Muscle of leg (tissue), 11 donors: Measurements from ENCODE around the gene TXNDC5. TPM values are rescaled to one million over a fixed set of nuclear protein-coding genes. Genes with fewer than 3 reads are reported as not detected.

Experiments used
- DNase-seq: peaks from one replicate; pipeline ENCODE4 v3.0.0; 2013
- H3K27ac ChIP-seq: one replicate; pipeline ENCODE4 v1.5.1; 2013; ENCODE audit warnings: mild to moderate bottlenecking, low read length, control low read depth
- H3K27me3 ChIP-seq: one replicate; pipeline ENCODE4 v1.6.1; 2013; ENCODE audit warnings: low read length; ENCODE audit not compliant: control insufficient read depth, insufficient read depth
- H3K36me3 ChIP-seq: one replicate; pipeline ENCODE4 v1.6.1; 2013; ENCODE audit warnings: low read length; ENCODE audit not compliant: control insufficient read depth, insufficient read depth
- H3K4me1 ChIP-seq: one replicate; pipeline ENCODE4 v1.6.1; 2013; ENCODE audit warnings: low read length; ENCODE audit not compliant: control insufficient read depth, insufficient read depth
- H3K4me3 ChIP-seq: one replicate; pipeline ENCODE4 v1.5.1; 2013; ENCODE audit warnings: low read length, control low read depth
- H3K9me3 ChIP-seq: replicated peaks from 2 replicates; pipeline ENCODE4 v1.6.1; 2013; ENCODE audit warnings: low read depth, low read length; ENCODE audit not compliant: control insufficient read depth
- WGBS: methylation state at CpG from one replicate; pipeline ENCODE4 v1.1.5; 2013; ENCODE audit warnings: missing lambda C conversion rate; ENCODE audit not compliant: insufficient coverage; 5-methylcytosine and 5-hydroxymethylcytosine counted together
- polyA plus RNA-seq, 8 donors: library from polyadenylated mRNA; unstranded; fragments of 120-200 nt; gene quantifications; one replicate each; pipeline versions ENCODE4 v1.2.1 to v1.2.3, GENCODE V29; 2013; ENCODE audit warnings: inconsistent platforms in 1 of 8, low replicate concordance in 1 of 8; ENCODE audit not compliant: insufficient read length in 8 of 8, insufficient read depth in 1 of 8
- total RNA-seq: library from RNA; stranded (reverse); fragments of 120-200 nt; gene quantifications from one replicate; pipeline ENCODE4 v1.2.4, GENCODE V29; 2013

The TXNDC5 gene
- total and polyA plus RNA-seq, 9 donors: 90.0 to 178 (median 121) TPM

DNA sequence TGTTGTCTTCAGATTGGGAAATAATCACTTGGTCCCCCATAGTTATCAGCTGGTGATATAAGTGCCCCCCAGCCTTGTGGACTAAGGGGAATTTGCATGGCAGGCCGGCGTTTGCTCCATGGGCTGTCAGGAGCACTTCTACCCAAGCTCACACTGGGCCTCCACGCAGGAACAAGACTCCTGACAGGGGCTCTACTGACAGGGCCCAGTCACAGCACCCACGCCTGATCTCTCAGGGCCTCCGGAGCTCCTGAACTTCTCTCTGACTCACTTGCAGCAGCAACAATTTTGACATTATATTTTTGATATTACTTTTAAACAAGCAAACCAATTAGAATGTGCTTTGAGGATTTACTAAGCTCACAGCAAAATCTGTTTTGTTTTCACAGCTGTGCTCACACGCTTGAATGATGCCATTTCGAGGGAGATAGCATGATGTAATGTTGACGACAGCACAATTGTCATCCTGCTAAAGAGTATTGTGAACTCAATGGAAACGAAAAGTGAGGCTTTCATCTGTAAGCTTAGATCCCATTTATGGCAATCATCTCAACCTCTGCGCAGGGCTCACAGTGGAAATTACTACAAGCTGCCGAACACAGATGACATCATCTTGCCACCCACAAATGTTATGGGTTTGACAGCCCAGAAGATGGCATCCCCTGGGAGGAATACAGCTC is 28.7 kb upstream of the TXNDC5 start:
- Histone ChIP-seq H3K4me3 (no peak overlapping the region), H3K4me1 (peaks cover 4% of the 10 kb centered on the region), H3K36me3 (no peaks in the 10 kb centered on the region), H3K27me3 (no peaks in the 10 kb centered on the region), H3K27ac (no peak overlapping the region), H3K9me3 (no peaks in the 10 kb centered on the region)
- no peak for DNase-seq
- 68% methylated on average over 6 of the region's 11 CpGs for WGBS

DNA sequence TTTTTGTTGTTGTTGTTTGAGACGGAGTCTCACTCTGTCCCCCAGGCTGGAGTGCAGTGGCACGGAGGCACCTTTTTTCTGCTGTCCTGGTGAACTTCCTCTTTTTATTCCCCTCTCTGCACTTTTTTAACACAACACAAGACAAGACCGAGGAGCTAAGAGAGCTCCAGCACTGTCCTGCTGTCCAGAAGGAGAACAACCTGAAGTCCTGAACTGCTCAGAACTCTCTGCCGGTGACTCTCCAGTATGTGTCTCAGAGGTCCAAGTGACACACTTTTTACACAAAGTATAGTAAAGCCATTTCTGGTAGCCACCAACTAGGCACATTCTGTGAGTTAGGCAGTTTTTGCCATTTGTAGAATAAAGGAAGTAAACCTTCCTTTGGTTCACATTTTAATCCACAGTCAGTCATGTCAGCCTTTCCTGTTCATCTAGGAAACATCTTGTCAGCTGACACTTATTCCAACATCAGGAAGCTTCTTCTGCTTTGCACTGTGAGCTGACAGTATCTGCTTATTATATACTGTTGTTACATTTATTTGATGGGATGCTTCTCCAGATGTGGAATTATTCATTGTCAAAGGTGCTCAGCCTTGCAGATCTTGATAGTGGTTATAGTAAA is 28.1 kb upstream of the TXNDC5 start:
- Histone ChIP-seq H3K27me3 (no peaks in the 10 kb centered on the region), H3K36me3 (no peaks in the 10 kb centered on the region), H3K9me3 (no peaks in the 10 kb centered on the region), H3K27ac (peak overlapping the region; percentile 13), H3K4me1 (peaks cover 4% of the 10 kb centered on the region), H3K4me3 (no peak overlapping the region)
- WGBS: 66% methylated on average over 2 of the region's 4 CpGs
- DNase-seq: peak; percentile 60

- H3K4me3 ChIP-seq: no peak overlapping the region
- no CpG with 5 or more reads among the region's 3 CpGs for WGBS
- H3K27me3 ChIP-seq: no peaks in the 10 kb centered on the region
- H3K9me3 ChIP-seq: no peaks in the 10 kb centered on the region
- H3K27ac ChIP-seq: no peak overlapping the region
- H3K36me3 ChIP-seq: no peaks in the 10 kb centered on the region
- no peaks in the 10 kb centered on the region for H3K4me1 ChIP-seq
- DNase-seq: peak; percentile 22
Measured at GRCh38 chr6:7933794-7934193, 23.2 kb upstream of the TXNDC5 start.

DNA sequence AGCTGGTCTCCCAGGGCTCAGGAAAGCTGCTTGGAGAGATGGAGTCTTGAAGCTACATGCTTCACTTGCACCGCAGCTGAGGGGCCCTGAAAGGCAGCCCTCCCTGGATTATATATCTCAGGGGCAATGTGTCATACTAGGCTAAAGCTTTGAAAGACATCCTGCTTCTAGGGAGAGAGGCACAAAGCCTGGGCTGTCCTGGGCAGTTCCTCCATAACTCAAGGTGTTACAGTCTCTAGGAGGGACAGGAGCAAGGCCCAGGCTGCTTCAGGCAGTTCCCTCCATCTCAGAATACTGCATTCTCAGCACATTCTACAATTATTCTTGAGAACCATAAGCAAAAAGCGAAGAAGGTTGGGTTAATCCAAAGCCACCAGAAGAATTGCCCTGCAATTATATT is 22.0 kb upstream of the TXNDC5 start:
- H3K9me3 ChIP-seq: no peaks in the 10 kb centered on the region
- no peaks in the 10 kb centered on the region for H3K27me3 ChIP-seq
- no peak for DNase-seq
- no peaks in the 10 kb centered on the region for H3K4me1 ChIP-seq
- H3K36me3 ChIP-seq: no peaks in the 10 kb centered on the region
- H3K4me3 ChIP-seq: no peak overlapping the region
- no CpG with 5 or more reads among the region's 2 CpGs for WGBS
- H3K27ac ChIP-seq: no peak overlapping the region

GRCh38 chr6:7924867-7925266 is 14.3 kb upstream of the TXNDC5 start:
- peaks cover 2% of the 10 kb centered on the region for H3K9me3 ChIP-seq
- no peak for DNase-seq
- no peak overlapping the region for H3K27ac ChIP-seq
- no peaks in the 10 kb centered on the region for H3K27me3 ChIP-seq
- H3K4me3 ChIP-seq: no peak overlapping the region
- H3K36me3 ChIP-seq: no peaks in the 10 kb centered on the region
- peaks cover under 1% of the 10 kb centered on the region for H3K4me1 ChIP-seq

DNA sequence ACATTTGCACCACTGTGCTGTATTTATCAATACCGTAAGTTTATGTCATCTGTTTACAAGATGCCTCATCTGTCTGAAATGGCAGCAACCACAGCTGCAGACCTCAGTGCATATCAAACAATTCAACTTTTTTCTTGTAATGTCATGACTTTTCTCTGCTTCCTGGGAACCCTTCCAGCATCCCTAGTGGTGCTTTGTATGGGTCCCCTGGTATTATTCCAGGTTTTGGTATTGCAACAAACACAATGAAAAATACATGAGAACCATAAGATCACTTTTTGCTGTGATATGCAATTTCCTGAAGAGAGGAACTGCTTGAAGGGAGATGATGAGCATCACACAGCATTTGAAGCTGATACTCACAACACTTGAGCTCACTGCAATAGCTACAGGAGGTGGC is 12.0 kb upstream of the TXNDC5 start:
- no peak overlapping the region for H3K27ac ChIP-seq
- no CpG with 5 or more reads among the region's 1 CpG for WGBS
- H3K4me1 ChIP-seq: peaks cover 2% of the 10 kb centered on the region
- peaks cover 2% of the 10 kb centered on the region for H3K9me3 ChIP-seq
- no peak overlapping the region for H3K4me3 ChIP-seq
- no peaks in the 10 kb centered on the region for H3K27me3 ChIP-seq
- peak; percentile 25 for DNase-seq
- no peaks in the 10 kb centered on the region for H3K36me3 ChIP-seq

GRCh38 chr6:7921632-7922092 is 11.1 kb upstream of the TXNDC5 start:
- H3K27me3 ChIP-seq: no peaks in the 10 kb centered on the region
- H3K4me1 ChIP-seq: peaks cover 2% of the 10 kb centered on the region
- 70% methylated on average over 4 of the region's 5 CpGs for WGBS
- H3K27ac ChIP-seq: no peak overlapping the region
- no peaks in the 10 kb centered on the region for H3K36me3 ChIP-seq
- no peak for DNase-seq
- peaks cover 2% of the 10 kb centered on the region for H3K9me3 ChIP-seq
- no peak overlapping the region for H3K4me3 ChIP-seq

DNA sequence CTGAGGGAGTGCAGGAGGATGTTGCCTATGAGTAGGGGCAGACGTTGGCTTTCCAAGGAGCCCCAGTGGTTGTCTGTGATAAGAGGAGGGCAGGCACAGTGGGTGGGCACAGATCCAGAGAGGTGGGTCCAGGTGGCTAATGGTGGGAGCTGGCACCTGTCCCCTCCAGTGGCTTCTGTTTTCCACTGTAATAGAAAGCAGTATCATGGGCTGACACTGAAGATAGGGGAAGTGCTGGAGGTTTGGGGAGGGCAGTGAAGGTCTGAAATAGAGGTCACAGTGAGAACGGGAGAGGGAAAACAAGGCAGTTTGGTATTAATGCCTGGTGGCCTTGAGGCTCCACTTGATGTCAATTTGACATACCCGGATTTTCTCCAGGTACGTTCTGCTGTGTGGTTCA is 10.5 kb upstream of the TXNDC5 start:
- H3K4me1 ChIP-seq: peaks cover 2% of the 10 kb centered on the region
- no peak for DNase-seq
- no peaks in the 10 kb centered on the region for H3K36me3 ChIP-seq
- WGBS: 79% methylated on average over 4 of the region's 4 CpGs
- no peak overlapping the region for H3K27ac ChIP-seq
- H3K27me3 ChIP-seq: no peaks in the 10 kb centered on the region
- H3K4me3 ChIP-seq: no peak overlapping the region
- peaks cover 2% of the 10 kb centered on the region for H3K9me3 ChIP-seq

GRCh38 chr6:7920425-7920824 is 9.8 kb upstream of the TXNDC5 start:
- Histone ChIP-seq H3K27ac (no peak overlapping the region), H3K27me3 (no peaks in the 10 kb centered on the region), H3K4me3 (no peak overlapping the region), H3K36me3 (no peaks in the 10 kb centered on the region), H3K9me3 (peaks cover 2% of the 10 kb centered on the region), H3K4me1 (peaks cover 2% of the 10 kb centered on the region)
- WGBS: 89% methylated on average over 1 of the region's 2 CpGs
- no peak for DNase-seq

- DNase-seq: no peak
- Histone ChIP-seq H3K27me3 (no peaks in the 10 kb centered on the region), H3K36me3 (no peaks in the 10 kb centered on the region), H3K27ac (no peak overlapping the region), H3K4me3 (no peak overlapping the region), H3K9me3 (peaks cover 2% of the 10 kb centered on the region), H3K4me1 (peaks cover 2% of the 10 kb centered on the region)
- 64% methylated on average over 4 of the region's 8 CpGs for WGBS
Measured at GRCh38 chr6:7919871-7920270, 9.3 kb upstream of the TXNDC5 start.
